Measurements from ENCODE around the gene TEKT5.
"Not testable (repeated sequence)": the region's sequence is repeated elsewhere in the genome, so short reads cannot be mapped to it uniquely, and the experiment has no call there.

TEKT5 gene

DNA sequence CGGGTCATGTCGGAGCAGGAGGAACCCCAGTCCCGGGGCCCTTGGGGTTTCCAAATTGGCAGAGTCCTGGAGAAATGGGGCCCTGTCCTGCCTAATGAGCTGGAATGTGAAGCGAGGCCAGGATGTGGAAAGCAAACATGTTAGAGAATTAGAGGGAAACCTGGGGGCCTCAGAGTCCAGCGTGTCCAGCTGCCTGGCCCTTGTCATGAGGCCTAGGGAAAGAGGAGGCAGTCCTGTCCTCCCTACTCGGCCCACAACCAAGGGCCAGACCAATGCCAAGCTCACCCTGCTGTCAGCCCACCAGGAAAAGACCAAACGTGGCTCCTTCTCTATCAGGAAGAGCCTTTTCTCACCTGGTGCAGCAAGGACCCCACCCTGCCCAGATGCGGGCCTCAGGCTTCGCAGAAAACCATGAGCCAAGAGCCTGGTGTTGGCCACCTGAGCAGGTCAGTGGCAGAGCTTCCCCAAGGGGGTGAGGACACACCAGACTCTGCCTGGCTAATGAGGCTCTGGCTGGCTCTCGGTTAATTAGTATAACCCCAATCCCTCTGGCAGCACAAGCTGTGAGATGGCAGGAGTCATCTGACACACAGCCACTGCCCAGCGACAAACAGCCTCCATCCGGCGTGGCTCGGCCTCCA lies 10.1 kb downstream of the TEKT5 start:
- no peak for DNase-seq (ENCODE audit: low read depth, low spot score)

DNA sequence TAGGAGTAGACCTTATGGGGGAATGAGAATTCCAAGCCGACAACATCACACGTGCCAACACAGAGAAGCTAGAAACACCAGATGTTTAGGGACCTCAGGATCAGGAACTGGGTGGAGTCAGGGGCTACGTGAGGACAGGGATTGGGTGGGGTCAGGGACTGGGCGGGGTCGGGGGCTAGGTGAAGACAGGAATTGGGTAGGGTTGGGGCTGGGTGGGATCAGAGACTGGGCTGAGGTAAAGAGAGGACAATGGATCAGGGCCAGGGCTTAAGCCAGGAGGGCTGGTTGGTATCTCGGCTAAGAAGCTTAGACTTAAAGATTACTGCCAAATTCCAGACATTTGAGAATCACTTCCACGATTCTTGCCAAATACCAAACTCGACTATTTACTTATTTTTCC lies 11.6 kb downstream of the TEKT5 start:
- no peak for DNase-seq (ENCODE audit: low read depth, low spot score)

DNA sequence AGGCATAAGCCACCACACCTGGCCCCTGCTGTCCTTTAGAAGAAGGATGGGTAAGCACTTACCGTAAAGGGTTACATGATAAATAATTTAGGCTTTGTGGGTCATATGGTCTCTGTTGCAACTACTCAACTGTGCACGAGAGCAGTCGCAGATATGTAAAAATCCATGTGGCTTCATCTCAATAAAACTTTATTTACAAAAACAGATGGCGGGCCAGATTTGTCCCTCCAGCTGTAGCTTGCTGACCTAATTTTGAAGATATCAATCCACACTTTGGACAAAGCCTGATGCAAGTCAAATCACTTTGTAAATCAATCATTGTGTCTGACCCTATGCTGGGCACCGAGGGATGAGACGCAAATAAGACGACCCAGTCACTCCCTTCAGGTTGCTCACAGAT lies 12.1 kb downstream of the TEKT5 start:
- no peak for DNase-seq (ENCODE audit: low read depth, low spot score)

DNA sequence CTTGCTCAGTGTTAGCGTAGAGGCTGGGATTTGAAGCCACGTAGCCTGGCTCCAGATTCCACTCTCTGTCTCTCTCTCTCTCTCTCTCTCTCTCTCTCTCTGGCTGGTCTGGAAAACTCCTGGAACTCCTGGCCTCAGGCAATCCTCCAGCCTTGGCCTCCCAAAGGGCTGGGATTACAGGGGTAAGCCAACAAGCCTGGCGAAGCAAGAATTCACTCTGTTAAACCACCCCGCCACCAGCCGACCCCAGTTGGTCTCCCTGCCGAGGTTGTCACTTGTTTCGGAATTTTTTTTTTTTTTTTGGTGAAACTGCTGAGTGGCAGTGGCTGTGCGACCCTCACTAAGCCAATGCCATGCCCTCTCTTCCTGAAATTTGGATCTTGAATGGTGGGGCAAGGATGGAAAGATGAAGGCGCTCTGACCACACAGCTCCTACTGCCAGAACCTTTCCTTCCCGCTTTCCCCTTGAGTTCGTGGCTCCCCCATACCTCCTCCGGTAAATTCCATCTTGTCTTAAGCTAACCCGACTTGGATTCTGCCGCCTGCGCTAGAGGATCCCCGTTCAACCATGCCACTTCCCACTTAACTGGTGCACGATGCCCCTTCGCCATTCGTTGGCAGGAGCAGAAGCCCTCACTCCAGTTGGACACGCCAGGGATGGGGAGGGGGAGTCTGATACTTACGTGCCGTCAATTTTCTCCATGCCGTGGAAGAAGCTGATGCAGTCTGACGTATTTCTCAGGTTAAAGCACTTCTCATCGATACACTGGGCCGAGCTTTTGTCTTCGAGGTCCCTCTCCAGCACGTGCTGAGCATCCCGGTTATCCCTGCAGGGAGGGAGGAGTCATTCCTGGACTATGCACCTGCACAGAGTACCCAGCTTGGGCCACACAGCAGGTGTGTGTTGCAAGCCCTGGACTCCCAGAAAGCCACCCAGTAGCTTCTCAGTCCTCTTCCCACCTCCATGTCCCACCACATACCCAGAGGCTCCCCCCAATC lies 13.1 kb downstream of the TEKT5 start:
- no peak for DNase-seq (ENCODE audit: low read depth, low spot score)

DNA sequence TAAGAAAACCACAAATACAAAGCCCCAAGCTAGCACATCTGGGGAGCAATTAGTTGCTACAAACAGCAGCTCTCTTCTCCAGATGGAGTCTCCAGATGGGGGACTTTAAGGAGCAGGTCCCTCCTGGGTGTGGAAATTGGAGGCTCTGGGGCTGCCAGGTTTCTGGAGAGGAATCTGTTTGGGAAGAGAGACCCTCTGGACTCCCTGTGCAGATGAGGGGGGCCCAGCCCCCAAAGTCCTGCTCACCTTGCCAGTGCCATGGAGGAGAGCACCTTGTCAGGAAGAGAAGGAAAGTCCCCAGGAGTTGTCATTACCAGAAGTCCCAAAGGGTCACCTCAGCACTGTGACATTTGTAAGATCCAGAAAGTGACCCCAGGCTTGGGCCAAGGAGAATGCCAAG lies 14.8 kb downstream of the TEKT5 start:
- DNase-seq (ENCODE audit: low read depth, low spot score) = no peak

DNA sequence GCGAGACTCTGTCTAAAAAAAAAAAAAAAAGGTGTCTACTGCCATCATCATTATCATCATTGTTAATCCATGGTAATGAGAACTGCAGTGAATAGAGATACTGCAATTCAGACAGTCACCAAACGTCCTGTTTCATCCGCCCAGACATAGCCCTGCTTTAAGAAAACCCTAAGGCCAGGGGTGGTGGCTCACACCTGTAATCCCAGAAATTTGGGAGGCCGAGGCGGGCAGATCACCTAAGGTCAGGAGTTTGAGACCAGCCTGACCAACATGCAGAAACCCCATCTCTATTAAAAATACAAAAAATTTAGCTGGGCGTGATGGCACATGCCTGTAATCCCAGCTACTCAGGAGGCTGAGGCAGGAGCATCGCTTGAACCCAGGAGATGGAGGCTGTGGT lies 15.3 kb downstream of the TEKT5 start:
- not testable (repeated sequence) for DNase-seq (ENCODE audit: low read depth, low spot score)

DNA sequence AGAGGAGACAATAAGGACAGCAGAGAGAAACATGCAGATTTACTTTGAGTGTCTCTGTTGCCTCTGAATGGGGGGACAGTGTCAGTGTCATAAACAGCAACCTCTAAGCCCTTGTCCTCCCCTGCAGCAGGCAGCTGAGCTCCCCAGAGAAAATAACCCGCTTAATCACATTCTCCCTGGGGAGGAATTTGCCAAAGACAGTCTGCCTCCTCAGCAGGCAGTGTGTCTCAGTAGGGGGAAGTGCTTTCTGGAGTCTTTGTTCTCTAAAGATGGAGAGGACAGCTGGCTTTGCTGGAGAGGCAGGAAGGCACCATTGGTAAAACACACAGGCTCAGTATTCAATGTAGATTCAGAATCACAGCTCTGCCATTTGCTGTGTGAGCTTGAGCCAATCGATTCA lies 16.1 kb downstream of the TEKT5 start:
- no peak for DNase-seq (ENCODE audit: low read depth, low spot score)

DNA sequence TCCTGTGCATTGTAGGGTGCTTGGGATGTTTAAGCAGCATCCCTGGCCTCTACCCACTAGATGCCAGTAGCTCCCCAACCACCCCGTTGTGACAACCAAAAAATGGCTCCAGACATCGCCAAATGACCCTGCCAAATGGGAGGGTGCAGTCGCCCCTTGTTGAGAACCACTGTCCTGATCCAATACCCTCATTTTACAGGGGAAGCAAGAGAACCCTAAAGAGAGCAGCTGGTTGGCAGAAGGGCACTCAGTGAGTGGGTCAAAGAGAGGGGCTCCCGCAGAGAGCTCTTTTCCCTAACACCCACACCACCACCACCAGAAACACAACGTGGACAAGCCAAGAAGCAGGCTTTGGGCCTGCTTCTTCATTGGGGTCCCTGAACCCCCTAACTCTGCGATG lies 18.4 kb downstream of the TEKT5 start:
- no peak for DNase-seq (ENCODE audit: low read depth, low spot score)

DNA sequence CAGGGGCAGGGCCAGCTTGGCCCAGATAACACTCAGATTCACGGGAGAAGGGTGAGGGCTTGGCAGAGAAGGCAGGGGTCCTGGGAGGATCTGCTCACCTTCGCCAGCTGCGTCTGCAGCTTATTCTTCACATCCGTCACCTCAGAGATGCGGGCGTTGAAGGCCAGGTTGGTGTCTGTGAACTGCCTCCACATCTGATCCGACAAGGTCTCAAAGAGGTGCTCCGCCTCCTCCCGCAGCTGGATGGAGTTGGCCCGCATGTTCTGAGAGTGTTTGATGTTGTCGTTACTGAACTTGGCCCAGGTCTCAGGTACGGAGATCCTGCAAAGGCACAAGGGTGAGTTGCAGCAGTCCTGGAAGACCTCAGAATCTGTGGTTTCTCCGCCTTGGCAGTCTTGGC lies 18.9 kb downstream of the TEKT5 start:
- no peak for DNase-seq (ENCODE audit: low read depth, low spot score)

DNA sequence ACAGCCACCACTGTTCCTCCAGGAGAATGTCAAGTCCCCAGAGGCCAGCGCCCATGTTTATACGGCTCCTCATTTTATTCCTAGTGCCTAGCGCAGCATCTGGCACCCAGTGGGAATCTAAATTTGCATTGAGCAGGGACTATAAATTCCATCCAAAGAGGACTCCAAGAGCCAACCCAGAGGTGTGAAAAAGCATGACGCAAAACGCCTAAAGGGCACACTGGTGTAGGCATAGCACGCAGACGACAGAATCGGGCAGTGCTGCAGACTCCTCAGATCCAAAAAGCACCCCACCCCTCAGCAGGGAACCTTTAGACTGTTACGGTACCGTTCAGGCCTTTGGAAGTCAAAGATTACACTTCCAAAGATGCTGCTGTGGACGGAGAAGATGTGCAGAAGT lies 19.5 kb downstream of the TEKT5 start:
- DNase-seq (ENCODE audit: low read depth, low spot score) = no peak

DNA sequence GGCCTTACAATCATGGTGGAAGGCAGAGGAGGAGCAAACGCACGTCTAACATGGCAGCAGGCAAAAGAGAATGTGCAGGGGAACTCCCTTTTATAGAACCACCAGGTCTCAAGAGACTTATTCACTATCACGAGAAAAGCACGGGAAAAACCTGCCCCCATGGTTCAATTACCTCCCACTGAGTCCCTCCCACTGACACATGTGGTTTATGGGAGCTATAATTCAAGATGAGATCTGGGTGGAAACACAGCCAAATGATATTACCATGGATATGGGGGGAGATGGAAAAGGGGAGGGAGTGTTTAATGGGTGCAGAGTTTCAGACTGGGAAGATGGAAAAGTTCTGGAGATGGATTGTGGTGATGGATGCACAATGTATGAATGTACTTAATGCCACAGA lies 23.0 kb downstream of the TEKT5 start:
- DNase-seq (ENCODE audit: low read depth, low spot score) = no peak

DNA sequence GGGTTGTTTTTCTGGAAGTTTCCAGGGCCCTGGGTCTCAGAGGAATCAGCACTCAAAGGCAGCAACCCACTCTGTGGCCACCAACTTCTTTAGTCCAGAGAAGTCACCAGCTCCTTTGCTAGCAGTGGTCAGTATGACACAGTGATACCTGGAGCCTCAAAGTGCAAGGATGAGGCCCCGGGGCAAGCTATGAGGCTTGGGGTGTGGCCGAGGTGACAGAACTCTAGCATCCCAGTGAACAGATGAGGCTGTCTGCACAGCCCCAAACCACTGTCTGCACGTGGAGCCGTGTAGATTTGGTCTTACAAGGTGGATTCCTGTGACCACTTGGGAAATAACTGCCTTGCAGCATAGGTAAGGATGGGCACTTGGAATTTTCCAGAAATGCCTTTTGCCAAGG lies 24.9 kb downstream of the TEKT5 start:
- DNase-seq (ENCODE audit: low read depth, low spot score) = no peak

DNA sequence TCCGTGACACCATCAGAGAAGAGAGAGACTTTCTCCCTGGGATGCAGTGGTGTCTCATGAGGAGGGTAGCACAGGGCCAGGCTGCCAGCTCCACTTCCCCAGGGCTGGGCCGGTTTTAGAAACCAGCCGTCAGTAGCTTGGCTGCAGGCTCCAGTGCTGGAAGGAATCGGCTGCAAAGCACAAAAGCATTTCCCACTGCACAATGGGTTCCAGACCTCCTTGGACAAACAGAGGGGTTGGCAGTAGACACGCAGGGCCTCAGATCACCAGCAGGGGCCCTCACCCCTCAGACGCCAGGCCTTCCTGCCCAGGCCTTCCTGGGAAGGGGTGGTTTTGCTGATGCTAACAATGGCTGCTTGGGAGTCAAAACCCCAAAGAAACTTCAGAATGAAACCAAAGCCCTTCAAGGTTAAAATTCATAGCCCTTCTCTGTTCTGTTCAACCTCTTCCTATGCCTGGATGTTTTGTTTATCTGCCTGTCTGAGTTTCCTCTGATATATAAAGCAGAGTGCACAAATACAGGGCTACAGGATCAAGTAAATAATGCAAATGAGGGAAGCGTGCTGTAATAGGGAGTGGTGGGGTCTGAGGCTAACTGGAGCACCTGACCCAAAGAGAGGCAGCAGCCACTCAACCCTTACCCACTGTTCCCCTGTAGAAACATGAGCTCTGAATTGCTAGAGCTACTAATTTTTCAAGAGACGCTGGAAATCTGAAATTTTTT lies 26.2 kb downstream of the TEKT5 start:
- peak; percentile 32 for DNase-seq (ENCODE audit: low read depth, low spot score)

DNA sequence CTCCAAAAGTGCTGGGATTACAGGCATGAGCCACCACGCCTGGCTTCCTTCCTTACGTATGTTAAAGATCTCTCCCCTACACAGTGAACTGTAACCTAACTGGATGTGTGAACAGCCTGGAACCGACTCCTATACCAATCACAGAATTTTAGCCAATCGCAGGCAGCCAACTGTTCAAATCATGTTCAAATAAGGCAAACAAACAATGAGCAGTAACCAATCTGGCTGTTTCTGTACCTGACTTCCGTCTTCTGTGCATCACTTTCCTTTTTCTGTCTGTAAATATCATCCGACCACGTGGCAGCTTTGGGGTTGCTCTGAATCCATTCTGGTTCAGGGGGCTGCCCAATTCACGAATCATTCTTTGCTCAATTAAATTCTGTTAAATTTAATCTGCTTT lies 27.5 kb downstream of the TEKT5 start:
- DNase-seq (ENCODE audit: low read depth, low spot score) = no peak

DNA sequence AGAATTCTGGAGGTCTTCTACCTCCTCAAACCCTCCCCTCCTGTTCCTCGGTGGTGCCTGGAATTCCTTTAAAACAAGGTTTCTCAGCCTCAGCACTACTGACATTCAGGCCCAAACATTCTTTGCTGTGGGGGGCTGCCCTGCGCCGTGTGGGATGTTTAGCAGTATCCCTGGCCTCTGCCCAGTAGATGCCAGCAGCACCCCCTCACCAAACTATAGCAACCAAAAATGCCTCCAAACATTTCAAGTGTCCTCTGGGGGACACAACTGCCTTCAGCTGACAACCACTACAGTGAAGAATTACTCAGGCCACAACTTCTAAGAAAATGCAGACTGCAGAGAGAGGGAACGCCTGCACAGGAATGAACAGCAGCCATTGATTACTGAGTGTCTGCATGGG lies 28.4 kb downstream of the TEKT5 start:
- DNase-seq (ENCODE audit: low read depth, low spot score) = no peak

DNA sequence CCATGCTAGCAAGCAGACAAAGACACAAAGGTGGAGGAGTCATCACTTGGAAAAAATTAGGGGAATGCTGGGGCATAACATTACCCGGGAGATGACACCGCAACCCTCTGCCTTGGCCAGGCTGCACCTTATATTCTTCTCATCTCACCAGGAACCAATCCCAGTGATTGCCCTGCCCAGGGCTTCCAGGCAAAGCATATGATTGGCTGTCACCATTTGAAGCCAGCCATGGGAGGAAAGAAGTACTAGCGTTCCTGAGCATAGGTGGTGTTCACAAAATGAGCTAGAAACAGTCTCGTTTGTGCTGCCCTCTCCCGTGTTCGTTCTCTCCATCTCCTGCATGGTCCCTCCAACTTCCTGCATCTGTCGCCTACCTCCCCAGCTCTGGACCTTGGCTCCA lies 29.6 kb downstream of the TEKT5 start:
- DNase-seq (ENCODE audit: low read depth, low spot score) = no peak

DNA sequence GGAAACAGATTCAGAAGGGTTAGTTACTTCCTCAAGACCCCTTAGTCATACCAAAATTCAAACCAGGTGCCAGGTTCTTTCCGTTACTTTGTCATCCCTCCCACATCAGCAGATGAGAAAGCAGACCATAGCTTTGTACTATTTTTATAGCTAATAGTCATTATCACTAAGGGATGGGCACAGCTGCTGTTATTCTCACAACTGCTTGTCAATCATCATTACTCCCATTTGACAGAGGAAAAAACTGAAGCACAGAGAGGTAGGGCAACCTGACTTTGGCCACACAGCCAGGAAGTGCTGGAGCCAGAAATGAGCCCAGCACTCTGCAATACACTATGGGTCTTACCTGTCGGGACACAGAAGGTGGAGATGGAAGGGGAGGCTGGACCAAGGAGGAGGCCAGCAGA lies 30.0 kb downstream of the TEKT5 start:
- DNase-seq (ENCODE audit: low read depth, low spot score) = no peak

DNA sequence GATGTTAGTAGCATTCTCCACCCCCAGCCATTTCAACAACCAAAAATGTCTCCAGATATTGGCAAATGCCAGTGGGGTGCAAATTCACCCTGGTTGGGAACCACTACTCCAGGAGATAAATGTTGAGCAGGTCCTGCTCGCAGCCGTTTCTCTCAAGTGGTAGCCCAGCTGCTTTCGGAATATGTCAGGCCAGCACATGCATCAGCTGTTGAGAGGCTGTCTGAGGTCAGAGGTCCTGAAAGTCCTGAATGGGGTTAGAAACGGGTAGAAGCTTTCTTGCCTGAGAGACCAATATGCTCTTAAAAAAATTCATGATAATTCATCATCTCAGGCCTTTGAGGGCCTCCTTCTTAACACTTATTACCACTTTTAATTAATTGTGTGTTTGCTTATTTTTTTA lies 31.0 kb downstream of the TEKT5 start:
- DNase-seq (ENCODE audit: low read depth, low spot score) = no peak

DNA sequence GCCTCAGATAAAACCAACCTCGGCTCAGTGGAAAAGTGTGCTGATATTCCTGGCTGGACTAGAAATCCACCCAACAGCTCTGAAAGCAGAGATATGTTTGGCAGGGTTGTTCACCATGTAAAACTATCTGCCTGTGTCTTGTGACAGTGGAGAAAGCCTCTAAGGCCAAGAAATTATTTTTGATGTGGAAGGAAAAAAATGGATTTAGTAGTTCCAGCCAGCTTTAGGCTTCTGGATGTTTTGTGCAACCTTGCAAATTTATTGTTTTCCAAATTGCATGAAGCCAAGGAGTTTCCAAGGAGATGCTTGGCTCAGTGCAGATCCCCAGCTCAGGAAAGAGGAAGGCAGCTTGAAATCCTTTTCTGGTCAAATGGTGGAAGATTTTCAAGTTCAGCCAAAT lies 31.6 kb downstream of the TEKT5 start:
- DNase-seq (ENCODE audit: low read depth, low spot score) = no peak

DNA sequence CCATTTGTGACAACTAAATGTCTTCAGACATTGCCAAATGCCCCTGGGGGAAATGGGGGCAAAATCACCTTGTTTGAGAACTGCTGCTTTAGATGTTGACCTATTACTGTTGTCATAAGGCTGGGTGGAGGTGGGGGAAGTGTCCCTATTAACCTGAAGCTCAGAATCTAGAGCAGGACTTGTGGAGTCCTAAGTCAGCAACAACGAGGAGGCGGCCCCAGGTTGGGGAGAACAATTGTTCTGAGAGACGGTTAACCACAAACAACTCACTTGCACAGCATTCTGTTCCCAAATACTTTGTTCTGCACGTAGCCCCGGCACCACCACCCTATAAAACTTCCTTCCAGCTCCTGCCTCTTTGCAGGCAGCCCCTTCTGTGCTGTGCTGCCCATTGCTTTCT lies 32.5 kb downstream of the TEKT5 start:
- no peak for DNase-seq (ENCODE audit: low read depth, low spot score)

DNA sequence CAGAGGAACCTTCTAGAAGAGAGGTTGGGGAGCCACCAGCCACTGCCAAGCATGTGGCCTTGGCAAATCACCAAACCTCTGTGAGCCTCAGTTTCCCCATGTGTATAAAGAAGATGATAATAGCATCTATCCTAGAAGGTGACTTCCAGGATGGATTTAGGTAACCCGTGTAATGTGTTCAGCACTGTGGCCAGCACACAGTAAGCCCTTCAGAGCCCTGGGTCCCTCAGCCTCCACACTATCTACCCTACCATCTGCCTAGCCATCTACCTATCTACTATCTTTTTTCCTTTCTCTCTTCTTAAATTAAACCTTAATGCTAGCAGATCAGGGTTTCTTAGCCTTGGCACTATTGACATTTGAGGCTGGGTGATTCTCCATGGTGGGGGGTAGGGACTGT lies 33.0 kb downstream of the TEKT5 start:
- DNase-seq (ENCODE audit: low read depth, low spot score) = no peak

DNA sequence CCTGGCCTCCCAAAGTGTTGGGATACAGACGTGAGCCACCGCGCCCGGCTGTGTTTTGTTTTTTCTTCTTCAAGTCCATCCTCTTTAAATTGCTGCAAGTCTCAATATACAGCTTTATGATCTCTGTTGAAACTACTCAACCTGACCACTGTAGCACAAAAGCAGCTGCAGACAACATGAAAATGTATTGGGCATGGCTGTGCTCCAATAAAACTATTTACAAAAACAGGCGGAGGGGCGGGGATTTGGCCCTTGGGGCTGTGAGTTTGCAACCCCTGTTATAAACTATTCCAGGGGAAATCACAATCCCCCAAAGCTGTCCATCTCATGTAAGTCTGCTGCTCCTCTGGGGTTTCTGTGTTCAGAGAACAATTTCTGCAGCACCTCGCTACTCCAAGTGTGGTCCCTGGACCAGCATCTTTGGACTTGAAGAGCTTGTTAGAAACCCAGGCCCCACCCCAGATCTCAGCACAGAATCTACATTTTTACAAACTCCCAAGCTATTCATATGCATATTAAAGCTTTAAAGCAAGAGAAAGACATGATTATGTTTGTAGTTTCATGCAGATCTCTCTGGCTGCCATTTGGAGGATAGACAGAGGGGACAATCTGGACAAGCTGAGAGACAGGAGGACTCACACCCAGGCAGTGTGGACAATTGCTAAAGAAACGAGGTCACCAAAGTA lies 33.6 kb downstream of the TEKT5 start:
- no peak for DNase-seq (ENCODE audit: low read depth, low spot score)
